GM19239 (cell line): ENCODE data around the gene GNAT1.

Experiments used
- DNase-seq: peaks from one replicate; pipeline ENCODE4 v3.0.0; 2011; ENCODE audit warnings: low spot score; ENCODE audit not compliant: insufficient read length
- FAIRE-seq: peaks from 2 replicates; lab custom pipeline; 2011; peaks lifted over from hg19 to GRCh38; lab: Jason Lieb, UNC

GNAT1 gene

DNA sequence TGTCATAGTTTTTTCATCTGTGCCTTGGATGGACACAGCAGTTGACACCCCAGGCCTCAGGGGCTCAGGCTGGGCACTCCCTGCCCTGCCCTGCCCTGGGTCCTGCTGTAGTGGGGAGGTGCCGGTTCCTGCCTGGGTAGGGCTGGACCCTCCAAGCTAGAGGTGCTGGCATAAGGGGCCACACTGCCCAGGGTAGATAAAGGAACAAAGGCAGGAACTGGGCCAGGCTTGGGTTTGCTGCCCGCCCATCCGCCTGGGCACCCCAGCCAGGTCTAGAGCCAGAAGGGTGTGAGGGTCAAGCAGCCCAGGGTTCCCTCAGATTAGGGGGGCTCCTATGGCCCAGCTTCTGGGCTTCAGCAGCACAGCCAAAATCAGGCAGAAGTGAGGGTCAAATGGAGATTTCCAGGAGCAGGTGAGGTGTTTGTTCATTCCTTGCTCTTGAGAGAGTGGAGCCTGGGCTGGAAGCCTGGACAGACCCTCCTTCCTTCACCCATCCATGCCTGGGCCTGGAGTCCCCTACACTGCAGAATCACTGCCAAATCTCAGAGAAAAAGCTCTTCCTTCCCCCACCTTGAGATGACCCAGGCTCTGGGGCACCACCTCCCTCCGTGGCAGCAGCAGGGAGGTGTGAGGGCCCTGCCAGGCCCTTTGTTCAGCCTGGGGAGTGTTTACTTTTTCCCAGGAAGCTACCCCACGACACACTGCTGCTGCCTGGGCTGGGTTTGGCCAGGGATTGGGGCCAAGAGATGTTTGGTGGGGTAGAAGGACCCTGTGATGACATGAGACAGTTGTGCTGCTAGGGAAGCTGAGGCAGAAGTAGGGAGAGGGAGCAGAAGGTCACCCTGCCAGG lies 29.2 kb upstream of the GNAT1 start:
- FAIRE-seq (no peak), DNase-seq (no peak)

DNA sequence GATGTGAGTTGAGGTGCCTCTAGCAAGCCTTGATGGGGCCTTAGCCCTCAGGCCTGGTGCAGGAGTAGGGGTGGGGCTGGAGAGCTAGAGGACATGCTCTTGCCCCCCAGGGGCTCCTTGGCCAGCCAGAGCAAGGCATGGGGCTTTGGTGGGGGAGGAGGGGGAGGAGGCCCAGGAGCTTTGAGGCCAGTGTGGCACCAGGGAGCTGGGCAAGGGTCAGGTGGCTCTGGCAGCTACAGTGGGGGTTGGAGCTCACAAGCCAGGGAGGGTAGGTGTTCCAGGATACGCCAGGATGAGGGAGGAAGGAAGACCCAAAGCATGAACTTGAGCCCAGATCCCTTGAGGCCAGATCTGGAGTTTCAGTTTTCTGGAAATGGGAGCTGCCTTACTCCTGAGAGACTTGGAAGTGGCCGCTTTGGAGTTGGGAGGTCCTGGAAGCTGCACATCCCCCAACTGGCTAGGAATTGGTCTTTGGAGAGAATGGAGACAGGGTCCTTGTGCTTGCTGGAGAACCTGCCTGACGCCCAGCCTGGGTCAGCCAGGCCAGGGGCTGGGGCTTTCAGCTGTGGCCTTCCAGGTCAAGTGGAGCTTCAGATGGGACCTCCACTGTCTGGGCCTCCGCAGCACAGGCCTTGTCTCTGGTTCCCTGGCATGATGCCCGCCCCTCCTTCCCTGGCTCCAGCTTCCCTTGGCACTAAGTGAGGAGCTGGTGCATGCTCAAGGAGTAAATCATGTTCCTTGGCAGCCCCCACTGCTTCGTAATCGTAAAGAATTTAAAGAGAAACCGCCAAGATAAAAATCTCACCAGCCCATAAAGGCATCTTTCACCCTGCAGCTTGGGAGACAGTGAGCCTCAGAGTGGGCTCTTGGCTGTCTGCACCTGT lies 27.6 kb upstream of the GNAT1 start:
- FAIRE-seq (no peak), DNase-seq (no peak)

GRCh38 chr3:50164481-50164880 lies 26.9 kb upstream of the GNAT1 start:
- FAIRE-seq (no peak), DNase-seq (no peak)

DNA sequence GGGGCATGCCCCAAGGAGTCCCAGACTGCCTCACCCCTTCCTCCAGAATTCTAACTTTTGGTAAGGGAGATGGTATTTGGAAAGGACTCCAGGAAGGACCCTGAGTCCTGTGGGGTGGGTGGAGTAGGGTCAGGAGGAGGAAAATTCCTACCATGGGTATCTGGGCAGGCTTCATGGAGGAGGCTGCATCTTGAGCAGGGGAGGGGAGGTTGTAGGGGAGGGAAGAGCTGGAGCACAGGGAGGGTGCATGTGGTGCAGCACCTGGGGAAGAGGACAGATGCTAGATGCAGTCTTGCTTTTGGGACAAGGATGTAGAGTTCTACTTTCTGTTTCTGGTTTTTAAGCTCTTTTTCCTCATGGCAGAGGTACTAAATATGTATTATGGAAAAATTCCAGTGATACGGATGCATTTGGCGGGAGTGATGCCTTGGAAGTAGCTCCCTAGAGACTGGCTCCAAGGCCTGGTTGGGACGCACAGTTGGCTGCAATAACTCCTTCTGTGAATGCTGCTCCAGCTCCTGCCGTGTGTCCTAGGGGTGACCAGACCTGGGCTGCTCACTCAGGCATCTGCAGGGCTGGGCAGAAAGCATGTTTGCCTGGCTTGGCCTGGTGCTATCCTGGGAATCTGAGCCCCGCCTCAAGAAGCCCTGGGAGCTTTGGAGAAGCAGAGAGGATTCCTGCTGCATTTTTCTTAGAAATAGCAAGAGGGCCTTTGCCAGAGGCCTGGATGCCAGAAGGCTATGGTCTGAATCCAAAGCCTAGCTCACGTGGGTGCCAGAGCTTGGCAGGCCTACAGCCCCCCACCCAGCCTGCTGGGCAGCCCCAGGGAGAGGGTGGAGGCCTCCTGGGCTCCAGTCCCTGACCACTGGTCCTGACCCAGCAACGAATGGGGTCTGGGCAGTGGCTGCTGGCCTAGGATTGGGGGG lies 26.2 kb upstream of the GNAT1 start:
- FAIRE-seq, result no peak
- DNase-seq, result no peak

- DNase-seq (no peak), FAIRE-seq (no peak)
Observed at GRCh38 chr3:50165910-50166538, 25.4 kb upstream of the GNAT1 start.

GRCh38 chr3:50166620-50167019 lies 24.8 kb upstream of the GNAT1 start:
- no peak for FAIRE-seq
- no peak for DNase-seq

DNA sequence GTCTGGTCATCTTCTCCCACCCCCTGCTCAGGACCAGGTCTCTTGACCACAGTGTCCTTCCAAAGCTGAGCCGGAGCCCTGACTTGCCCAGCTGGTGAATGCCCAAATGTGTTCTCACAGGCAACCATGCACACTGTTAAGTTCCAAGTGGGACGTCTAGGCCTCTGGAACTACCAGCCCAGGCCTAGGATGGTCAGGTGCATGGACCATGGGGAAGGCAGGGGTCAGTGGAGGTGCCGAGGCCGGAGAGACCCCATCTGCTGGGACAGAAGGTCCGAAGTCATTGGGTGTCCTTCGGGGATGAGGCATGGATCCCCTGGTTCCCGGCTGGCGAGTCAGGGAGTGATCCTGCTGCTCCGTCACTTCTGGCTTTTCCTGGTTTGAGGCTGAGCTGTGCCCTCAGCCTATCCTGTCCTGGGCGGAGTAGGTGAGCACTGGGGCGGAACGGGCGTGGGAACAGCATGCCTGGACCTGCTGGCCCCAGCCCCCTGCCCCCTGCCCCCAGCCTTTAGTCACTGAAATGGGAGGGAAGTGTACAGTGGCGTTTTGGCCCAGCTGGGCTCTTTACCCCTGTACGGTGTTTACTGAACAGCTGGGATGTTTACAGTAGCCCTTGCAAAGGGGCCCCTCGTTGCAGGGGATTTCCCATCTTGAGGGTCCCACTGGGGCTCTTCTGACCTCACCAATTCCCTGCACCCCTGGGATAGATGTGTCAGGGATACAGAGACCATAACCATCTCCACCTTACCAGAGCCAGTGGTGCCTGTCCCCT lies 24.2 kb upstream of the GNAT1 start:
- DNase-seq (no peak), FAIRE-seq (no peak)

DNA sequence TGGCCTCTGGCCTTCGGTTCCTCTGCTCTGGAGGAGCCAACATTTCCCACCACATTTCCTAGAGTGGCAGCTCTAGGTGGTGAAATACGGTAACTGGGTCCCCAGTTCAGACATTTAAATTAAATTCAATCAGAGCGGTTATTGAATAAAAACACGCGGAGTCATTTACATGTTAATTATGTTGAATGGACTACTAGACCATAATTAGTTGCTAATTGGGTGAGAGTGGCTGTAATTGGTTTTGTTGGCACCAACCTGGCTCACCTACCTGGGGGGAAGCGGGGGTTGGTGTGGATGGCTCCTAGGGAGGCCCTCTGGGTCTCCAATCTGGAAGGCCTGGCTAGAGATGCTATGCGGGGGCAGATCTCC lies 23.6 kb upstream of the GNAT1 start:
- DNase-seq, result no peak
- no peak for FAIRE-seq

- no peak for FAIRE-seq
- no peak for DNase-seq
Observed at GRCh38 chr3:50168388-50168787, 23.0 kb upstream of the GNAT1 start.

DNA sequence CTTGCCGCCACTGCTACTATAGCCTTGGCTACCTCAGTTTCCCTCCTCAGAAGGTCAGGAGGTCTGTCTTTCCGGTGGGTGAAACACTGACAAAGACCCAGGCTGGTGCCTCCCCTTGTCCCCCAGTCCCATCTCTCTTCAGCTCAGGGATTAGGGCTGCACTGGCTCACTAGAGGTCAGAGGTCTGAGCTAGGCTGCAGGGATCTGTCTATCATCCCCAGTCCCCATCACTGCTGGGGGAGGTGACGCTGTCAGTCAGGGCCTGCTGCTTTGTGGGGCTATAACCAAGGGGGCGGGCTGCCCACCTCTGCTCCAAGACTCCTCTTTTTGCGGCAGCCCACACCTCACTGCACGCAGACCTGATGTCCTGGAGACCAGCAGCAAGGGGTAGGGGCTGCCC lies 22.6 kb upstream of the GNAT1 start:
- no peak for FAIRE-seq
- no peak for DNase-seq

DNA sequence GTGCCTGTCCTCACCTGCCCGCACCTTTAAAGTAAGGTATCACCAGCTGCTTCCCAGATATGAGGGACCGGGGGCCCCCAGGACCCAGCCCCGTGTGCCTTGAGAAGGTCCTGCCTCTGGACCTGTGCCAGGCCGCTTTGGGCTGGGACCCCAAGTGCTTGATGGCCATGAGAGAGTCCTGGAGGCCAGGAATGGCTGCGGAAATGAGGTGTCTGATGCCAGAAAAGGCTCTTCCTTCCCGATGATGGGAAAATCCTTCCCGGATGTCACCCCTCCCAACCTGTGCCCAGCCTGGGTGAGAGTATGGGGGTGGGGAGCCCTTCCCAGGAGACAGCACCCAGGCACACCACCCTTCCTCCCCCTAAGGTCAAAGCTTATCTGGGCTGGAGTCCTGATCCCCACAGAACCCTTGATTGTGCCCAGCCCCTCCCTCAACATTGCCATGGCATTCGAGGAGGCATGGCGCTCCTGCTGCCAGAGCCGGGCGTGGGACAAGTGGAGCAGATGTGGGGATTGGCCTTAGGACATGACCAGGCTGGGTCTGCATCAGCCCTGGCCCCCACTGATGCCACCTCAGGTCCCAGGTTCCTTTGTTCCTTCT lies 22.1 kb upstream of the GNAT1 start:
- DNase-seq, result no peak
- no peak for FAIRE-seq

GRCh38 chr3:50169858-50170257 lies 21.6 kb upstream of the GNAT1 start:
- DNase-seq (no peak), FAIRE-seq (no peak)

DNA sequence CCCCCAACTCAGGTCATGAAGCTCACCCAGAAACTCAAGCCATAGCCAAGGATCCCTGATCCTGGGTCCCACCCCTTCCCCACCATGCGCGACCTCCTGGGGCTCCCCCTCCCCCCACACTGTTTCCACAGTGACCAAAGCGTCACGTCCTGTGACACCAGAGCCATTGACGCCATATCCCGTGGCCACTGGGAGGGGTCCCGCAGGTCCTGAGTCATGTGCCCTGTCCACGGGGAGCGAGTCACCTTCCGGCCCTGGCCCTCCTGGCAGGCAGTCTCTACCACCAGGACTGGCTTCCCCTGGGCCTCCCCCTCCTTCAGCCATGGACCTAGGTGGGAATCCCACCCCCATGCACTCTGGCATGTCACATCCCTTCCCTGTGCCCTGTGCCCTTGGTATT lies 20.7 kb upstream of the GNAT1 start:
- DNase-seq (no peak), FAIRE-seq (no peak)

DNA sequence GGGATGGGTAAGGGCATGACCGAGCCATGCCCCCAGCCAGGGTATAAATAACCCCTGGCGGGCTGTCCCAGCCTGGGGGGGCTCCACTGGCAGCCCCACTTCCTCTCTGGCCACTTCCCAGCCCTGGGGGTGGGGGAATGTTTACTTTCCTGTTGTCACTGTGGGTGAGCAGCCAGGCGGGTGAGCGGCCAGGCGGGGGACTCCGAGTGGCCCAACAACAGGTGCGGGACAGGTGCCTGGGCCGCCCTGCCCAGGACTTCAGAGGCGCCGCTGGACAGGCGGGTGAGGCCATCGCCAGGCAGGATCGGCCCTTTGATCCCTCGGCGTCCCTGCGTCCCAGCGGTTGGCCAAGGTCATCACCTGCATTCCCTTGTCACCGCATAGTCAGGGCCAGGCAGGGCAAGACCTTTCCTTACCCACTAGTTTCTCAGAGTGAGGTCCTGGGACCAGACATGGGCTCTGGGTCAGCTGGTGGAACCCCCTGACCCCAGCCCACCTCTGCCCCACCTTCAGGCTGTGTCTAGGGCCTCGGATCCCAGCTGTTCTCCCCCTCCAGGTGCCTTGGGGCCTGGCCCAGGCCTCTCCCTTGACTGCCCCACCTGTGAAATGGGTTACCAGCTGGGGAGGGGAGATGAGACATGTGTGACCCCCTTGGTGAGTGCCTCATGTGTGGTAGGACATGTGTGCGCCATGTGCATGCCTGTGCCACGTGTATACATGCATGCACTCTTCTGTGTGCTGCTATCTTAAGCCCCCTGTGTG lies 19.7 kb upstream of the GNAT1 start:
- no peak for DNase-seq

DNA sequence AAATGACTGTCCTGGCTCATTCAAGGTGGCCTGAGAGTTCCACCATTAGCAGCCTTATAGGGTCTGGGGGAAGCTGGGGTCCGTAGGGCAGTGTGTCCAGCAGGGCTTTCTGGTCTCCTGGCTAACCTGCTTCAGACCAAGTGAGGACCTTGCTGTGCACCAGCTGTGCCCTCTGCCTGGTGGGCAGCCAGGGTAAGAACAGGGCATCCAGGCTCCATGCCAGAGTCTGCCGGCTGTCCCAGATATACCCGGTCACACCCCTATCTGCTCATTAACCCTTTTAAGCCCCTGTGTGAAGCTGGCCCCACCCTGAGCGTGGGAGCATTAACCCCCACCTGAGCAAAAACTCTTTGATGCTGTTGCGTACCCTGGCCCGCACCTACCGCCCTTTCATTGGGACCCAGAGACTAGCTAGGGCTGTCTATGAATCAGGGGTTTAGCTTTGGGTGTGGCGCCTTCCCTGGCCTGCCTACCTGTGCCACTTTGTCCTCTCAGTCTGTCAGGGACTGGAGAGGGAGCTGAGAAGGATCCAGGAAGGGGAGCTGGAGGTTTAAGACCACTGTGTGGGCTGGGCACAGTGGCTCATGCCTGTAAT lies 18.7 kb upstream of the GNAT1 start:
- DNase-seq (no peak), FAIRE-seq (no peak)

More for the DNA sequence above, 19.7 kb upstream of the GNAT1 start:
- no peak for FAIRE-seq

- DNase-seq (no peak), FAIRE-seq (no peak)
Observed at GRCh38 chr3:50173685-50174516, 17.5 kb upstream of the GNAT1 start.

- DNase-seq (no peak), FAIRE-seq (no peak)
Observed at GRCh38 chr3:50174517-50174895, 16.9 kb upstream of the GNAT1 start.
